Left ventricle myocardium inferior (tissue), 1 donor: Measurements from ENCODE around the gene MYO5B. TPM values are rescaled to one million over a fixed set of nuclear protein-coding genes. Genes with fewer than 3 reads are reported as not detected.
A peak's percentile ranks its signal among the peaks of the same experiment; 100 is the strongest.

ENCODE experiments used
- DNase-seq: peaks from one replicate; pipeline ENCODE4 v3.0.0-alpha.2; 2020
- H3K27ac ChIP-seq: fragments of 200-600 bp; replicated peaks from 2 replicates; pipeline ENCODE4 v1.8.0; 2021
- H3K27me3 ChIP-seq: fragments of 200-600 bp; 2 replicates; pipeline ENCODE4 v1.8.0; 2021; ENCODE audit warnings: low read depth
- H3K36me3 ChIP-seq: fragments of 200-600 bp; 2 replicates; pipeline ENCODE4 v1.8.0; 2021
- H3K4me1 ChIP-seq: fragments of 200-600 bp; 2 replicates; pipeline ENCODE4 v1.8.0; 2021
- H3K4me3 ChIP-seq: fragments of 200-600 bp; 2 replicates; pipeline ENCODE4 v1.8.0; 2021; ENCODE audit warnings: mild to moderate bottlenecking, moderate library complexity
- H3K9me3 ChIP-seq: fragments of 200-600 bp; replicated peaks from 2 replicates; pipeline ENCODE4 v1.8.0; 2021
- CTCF ChIP-seq: fragments of 200-600 bp; IDR thresholded peaks from 2 replicates; pipeline ENCODE4 v1.8.0; 2021; ENCODE audit warnings: antibody characterized with exemption, mild to moderate bottlenecking, borderline replicate concordance
- intact Hi-C: fragments of 100-400 bp; cut with micrococcal nuclease; formaldehyde crosslinking; loops from one replicate; pipeline ENCODE4 v1.11.0; 2022
- total RNA-seq: library from RNA; stranded (reverse); fragmentation: NEBNext Ultra II Directional; extraction: Animal tissue kit (Norgen Biotek cat#: 25700); gene quantifications from one replicate; pipeline ENCODE4 v1.2.1, GENCODE V29; 2021
- donor health status: DM: no; HTN: yes; CAD: no; lungs with severe emphysema.

Gene MYO5B
- total RNA-seq, 1 donor from 2014 or later, result 0.44 TPM

GRCh38 chr18:50013363-50014138, 181.4 kb downstream of the MYO5B start:
- no peaks in the 10 kb centered on the region for H3K9me3 ChIP-seq
- no peaks in the 10 kb centered on the region for H3K4me1 ChIP-seq
- TF ChIP-seq CTCF, result no peak
- no peak overlapping the region for H3K27ac ChIP-seq
- H3K27me3 ChIP-seq, result peaks cover 43% of the 10 kb centered on the region
- no peak overlapping the region for H3K4me3 ChIP-seq
- H3K36me3 ChIP-seq, result no peaks in the 10 kb centered on the region
- no peak for DNase-seq
- intact Hi-C loops, result no loop called here

- no peak for TF ChIP-seq CTCF
- DNase-seq, result no peak
- intact Hi-C loops, result no loop called here
- H3K36me3 ChIP-seq, result no peaks in the 10 kb centered on the region
- H3K4me1 ChIP-seq, result no peaks in the 10 kb centered on the region
- H3K4me3 ChIP-seq, result no peak overlapping the region
- no peaks in the 10 kb centered on the region for H3K9me3 ChIP-seq
- no peak overlapping the region for H3K27ac ChIP-seq
- peaks cover 32% of the 10 kb centered on the region for H3K27me3 ChIP-seq
Measured at GRCh38 chr18:50011813-50012435, 183.0 kb downstream of the MYO5B start.

- no peak for DNase-seq
- intact Hi-C loops, result no loop called here
- H3K27ac ChIP-seq, result no peak overlapping the region
Measured at GRCh38 chr18:50009773-50010335, 185.1 kb downstream of the MYO5B start.

GRCh38 chr18:50008306-50008705, 186.6 kb downstream of the MYO5B start:
- Histone ChIP-seq H3K4me3 (no peak overlapping the region), H3K36me3 (no peaks in the 10 kb centered on the region), H3K4me1 (no peaks in the 10 kb centered on the region), H3K9me3 (no peaks in the 10 kb centered on the region), H3K27ac (no peak overlapping the region), H3K27me3 (peaks cover 41% of the 10 kb centered on the region)
- no peak for DNase-seq
- intact Hi-C loops, result no loop called here
- no peak for TF ChIP-seq CTCF

More at GRCh38 chr18:50009773-50010335, 185.1 kb downstream of the MYO5B start:
- Histone ChIP-seq H3K27me3 (peaks cover 33% of the 10 kb centered on the region), H3K4me3 (no peak overlapping the region), H3K36me3 (no peaks in the 10 kb centered on the region), H3K4me1 (no peaks in the 10 kb centered on the region), H3K9me3 (no peaks in the 10 kb centered on the region)
- TF ChIP-seq CTCF, result peak; percentile 61

GRCh38 chr18:50006470-50007046, 188.4 kb downstream of the MYO5B start:
- intact Hi-C loops, result no loop called here
- Histone ChIP-seq H3K27ac (no peak overlapping the region), H3K4me3 (no peak overlapping the region), H3K27me3 (peaks cover 54% of the 10 kb centered on the region), H3K36me3 (no peaks in the 10 kb centered on the region), H3K9me3 (no peaks in the 10 kb centered on the region), H3K4me1 (no peaks in the 10 kb centered on the region)
- no peak for TF ChIP-seq CTCF
- DNase-seq, result no peak
